ENCODE measurements around the gene SERPINB3.
"Not testable (repeated sequence)": the region's sequence is repeated elsewhere in the genome, so short reads cannot be mapped to it uniquely, and the experiment has no call there.

GRCh38 chr18:63641157-63641680 lies 20.5 kb downstream of the SERPINB3 start:
- TF ChIP-seq, protein P1, sequence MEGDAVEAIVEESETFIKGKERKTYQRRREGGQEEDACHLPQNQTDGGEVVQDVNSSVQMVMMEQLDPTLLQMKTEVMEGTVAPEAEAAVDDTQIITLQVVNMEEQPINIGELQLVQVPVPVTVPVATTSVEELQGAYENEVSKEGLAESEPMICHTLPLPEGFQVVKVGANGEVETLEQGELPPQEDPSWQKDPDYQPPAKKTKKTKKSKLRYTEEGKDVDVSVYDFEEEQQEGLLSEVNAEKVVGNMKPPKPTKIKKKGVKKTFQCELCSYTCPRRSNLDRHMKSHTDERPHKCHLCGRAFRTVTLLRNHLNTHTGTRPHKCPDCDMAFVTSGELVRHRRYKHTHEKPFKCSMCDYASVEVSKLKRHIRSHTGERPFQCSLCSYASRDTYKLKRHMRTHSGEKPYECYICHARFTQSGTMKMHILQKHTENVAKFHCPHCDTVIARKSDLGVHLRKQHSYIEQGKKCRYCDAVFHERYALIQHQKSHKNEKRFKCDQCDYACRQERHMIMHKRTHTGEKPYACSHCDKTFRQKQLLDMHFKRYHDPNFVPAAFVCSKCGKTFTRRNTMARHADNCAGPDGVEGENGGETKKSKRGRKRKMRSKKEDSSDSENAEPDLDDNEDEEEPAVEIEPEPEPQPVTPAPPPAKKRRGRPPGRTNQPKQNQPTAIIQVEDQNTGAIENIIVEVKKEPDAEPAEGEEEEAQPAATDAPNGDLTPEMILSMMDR (optimal IDR thresholded peaks at IDR 0.05 in 1 of 3, IDR thresholded peaks at IDR 0.05 in 1 of 3, conservative IDR thresholded peaks at IDR 0.05 in 1 of 3; ENCODE audit: extremely low read depth in 1 of 3, insufficient read depth in 2 of 3, low read length in 3 of 3) = not testable (repeated sequence)
- not testable (repeated sequence) for TF ChIP-seq EZH2 (IDR thresholded peaks at IDR 0.05; ENCODE audit: low read length)

Measured in keratinocyte (primary cell).